ENCODE measurements around the gene BEAN1. TPM values are rescaled to one million over a fixed set of nuclear protein-coding genes. Genes with fewer than 3 reads are reported as not detected.

Gene BEAN1
- total and polyA plus RNA-seq, 7 donors = 0.35 to 0.41 TPM; not detected in 5

GRCh38 chr16:66440970-66441369, 13.9 kb downstream of the BEAN1 start:
- Histone ChIP-seq H3K4me3 (no peak overlapping the region), H3K4me1 (no peaks in the 10 kb centered on the region), H3K9me3 (no peaks in the 10 kb centered on the region), H3K27ac (no peak overlapping the region), H3K27me3 (peaks cover 0 to 9% (median 0%) of the 10 kb centered on the region in 3 donors), H3K36me3 (no peaks in the 10 kb centered on the region)
- DNase-seq = no peak
- intact Hi-C loops (cut with DNase I) = no loop called here
- 88 to 91% methylated on average over 11 of the region's 11 CpGs for WGBS, 2 donors
- no peak for TF ChIP-seq POLR2AphosphoS5 (IDR thresholded peaks at IDR 0.05)
- TF ChIP-seq POLR2A (IDR thresholded peaks at IDR 0.05) = no peak
- TF ChIP-seq EP300 (IDR thresholded peaks at IDR 0.05) = no peak
- TF ChIP-seq, protein P1, sequence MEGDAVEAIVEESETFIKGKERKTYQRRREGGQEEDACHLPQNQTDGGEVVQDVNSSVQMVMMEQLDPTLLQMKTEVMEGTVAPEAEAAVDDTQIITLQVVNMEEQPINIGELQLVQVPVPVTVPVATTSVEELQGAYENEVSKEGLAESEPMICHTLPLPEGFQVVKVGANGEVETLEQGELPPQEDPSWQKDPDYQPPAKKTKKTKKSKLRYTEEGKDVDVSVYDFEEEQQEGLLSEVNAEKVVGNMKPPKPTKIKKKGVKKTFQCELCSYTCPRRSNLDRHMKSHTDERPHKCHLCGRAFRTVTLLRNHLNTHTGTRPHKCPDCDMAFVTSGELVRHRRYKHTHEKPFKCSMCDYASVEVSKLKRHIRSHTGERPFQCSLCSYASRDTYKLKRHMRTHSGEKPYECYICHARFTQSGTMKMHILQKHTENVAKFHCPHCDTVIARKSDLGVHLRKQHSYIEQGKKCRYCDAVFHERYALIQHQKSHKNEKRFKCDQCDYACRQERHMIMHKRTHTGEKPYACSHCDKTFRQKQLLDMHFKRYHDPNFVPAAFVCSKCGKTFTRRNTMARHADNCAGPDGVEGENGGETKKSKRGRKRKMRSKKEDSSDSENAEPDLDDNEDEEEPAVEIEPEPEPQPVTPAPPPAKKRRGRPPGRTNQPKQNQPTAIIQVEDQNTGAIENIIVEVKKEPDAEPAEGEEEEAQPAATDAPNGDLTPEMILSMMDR (IDR thresholded peaks at IDR 0.05) = no peak

DNA sequence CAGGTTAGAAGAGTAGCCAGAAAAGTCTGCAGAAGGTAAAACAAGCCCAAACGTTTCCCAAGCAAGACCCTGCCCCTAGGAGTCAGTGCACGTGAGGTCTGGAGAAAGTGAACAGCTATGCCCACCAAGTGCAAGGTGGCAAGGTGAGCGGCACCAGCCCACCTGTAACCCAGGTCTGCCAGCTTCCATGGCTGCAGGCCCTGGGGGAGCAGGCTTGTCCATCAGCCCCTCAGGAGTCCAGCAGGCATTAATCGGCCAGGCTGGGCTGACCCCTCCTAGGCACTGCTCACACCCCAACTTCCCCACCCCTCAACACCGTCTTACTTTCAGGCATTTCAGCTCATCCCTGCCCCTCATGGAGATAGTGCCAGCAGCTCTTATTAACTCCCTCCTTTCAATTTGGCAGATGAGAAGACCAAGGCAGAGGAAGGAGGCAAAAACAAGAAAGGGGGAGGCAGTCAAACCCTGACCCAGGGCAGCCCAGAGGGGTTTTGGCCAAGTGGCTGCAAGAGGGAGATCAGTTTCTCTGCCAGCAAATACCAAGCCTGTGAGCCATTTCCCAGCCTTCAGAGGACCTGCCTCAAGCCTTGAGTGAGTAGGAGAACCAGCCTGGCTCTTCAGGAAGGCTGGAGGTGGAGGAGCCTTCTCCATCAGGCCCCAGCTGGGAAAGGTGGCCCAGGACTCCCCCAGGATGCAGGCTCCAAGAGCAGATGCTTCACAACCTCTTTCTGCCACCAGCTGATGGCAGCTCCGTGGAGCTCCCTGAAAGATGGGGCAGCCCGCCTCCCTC, 14.7 kb downstream of the BEAN1 start:
- Histone ChIP-seq H3K27ac (no peak overlapping the region), H3K36me3 (no peaks in the 10 kb centered on the region), H3K27me3 (peaks cover 0 to 9% (median 0%) of the 10 kb centered on the region in 3 donors), H3K4me3 (no peak overlapping the region), H3K9me3 (no peaks in the 10 kb centered on the region), H3K4me1 (no peaks in the 10 kb centered on the region)
- intact Hi-C loops (cut with DNase I) = no loop called here
- TF ChIP-seq, protein P1 (IDR thresholded peaks at IDR 0.05) = no peak
- TF ChIP-seq POLR2A (IDR thresholded peaks at IDR 0.05) = no peak
- TF ChIP-seq EP300 (IDR thresholded peaks at IDR 0.05) = no peak
- no peak for TF ChIP-seq POLR2AphosphoS5 (IDR thresholded peaks at IDR 0.05)
- WGBS, 2 donors = 68 to 80% methylated on average over 7 of the region's 7 CpGs
- no peak for DNase-seq

- TF ChIP-seq, protein P1 (IDR thresholded peaks at IDR 0.05) = no peak
- TF ChIP-seq POLR2AphosphoS5 (IDR thresholded peaks at IDR 0.05) (no peak), POLR2A (IDR thresholded peaks at IDR 0.05) (no peak), EP300 (IDR thresholded peaks at IDR 0.05) (no peak)
- Histone ChIP-seq H3K27me3 (peaks cover 0 to 9% (median 0%) of the 10 kb centered on the region in 3 donors), H3K36me3 (no peaks in the 10 kb centered on the region), H3K4me3 (no peak overlapping the region), H3K27ac (no peak overlapping the region), H3K4me1 (no peaks in the 10 kb centered on the region), H3K9me3 (no peaks in the 10 kb centered on the region)
- intact Hi-C loops (cut with DNase I) = no loop called here
- no peak for DNase-seq
- WGBS, 2 donors = 70 to 74% methylated on average over 6 of the region's 6 CpGs
Measured at GRCh38 chr16:66442502-66443268, 15.6 kb downstream of the BEAN1 start.

DNA sequence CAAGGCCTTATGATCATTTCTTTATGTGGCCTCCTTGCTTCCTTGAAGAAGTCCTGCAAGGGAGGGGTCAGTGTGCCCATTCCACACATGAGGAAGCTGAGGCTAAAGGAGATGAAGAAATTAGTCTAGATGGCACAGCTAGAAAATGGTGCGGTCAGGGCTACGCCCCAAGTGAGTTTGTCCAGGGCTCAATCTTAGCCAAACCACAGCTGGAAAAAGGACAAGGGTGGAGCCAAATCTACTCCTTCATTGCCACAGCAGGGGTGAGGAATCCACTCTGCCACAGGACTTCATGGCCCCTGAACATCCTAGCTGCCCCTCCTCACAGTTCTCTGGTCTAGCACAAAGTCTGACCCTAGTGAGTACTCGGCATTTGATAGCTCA, 16.2 kb downstream of the BEAN1 start:
- Histone ChIP-seq H3K27ac (no peak overlapping the region), H3K4me1 (no peaks in the 10 kb centered on the region), H3K4me3 (no peak overlapping the region), H3K36me3 (no peaks in the 10 kb centered on the region), H3K9me3 (no peaks in the 10 kb centered on the region), H3K27me3 (peaks cover 0 to 9% (median 0%) of the 10 kb centered on the region in 3 donors)
- no peak for TF ChIP-seq EP300 (IDR thresholded peaks at IDR 0.05)
- no peak for DNase-seq
- intact Hi-C loops (cut with DNase I) = no loop called here
- 72 to 89% methylated on average over 3 of the region's 3 CpGs for WGBS, 2 donors

DNA sequence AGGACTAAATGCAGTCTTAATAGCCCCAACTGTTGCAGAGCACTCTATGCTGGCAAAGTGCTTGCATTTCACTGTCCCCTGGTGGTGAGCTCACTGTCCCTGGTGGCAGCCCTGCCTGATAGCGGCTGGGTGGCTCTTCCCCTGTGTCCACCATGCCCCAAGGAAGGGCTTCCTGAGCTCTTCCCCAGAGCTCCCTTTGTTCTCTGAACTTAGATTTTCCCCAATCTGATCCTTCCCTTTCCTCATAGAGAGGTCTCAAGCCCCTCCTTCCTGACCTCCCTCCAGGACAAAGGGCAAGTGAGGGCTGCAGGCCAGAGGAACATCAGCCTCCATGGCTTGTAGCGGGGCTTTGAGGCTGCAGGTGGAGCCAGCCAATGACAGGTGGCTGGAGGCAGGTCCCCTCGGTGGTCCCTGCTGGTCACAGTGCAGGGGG, 17.0 kb downstream of the BEAN1 start:
- 55 to 69% methylated on average over 3 of the region's 3 CpGs for WGBS, 2 donors
- TF ChIP-seq, protein P1 (IDR thresholded peaks at IDR 0.05) = no peak
- TF ChIP-seq POLR2AphosphoS5 (IDR thresholded peaks at IDR 0.05) (no peak), POLR2A (IDR thresholded peaks at IDR 0.05) (no peak), EP300 (IDR thresholded peaks at IDR 0.05) (no peak)

More for the DNA sequence above, 17.0 kb downstream of the BEAN1 start:
- no peak for DNase-seq
- Histone ChIP-seq H3K4me3 (no peak overlapping the region), H3K27me3 (peaks cover 0 to 9% (median 0%) of the 10 kb centered on the region in 3 donors), H3K4me1 (no peaks in the 10 kb centered on the region), H3K36me3 (no peaks in the 10 kb centered on the region), H3K9me3 (no peaks in the 10 kb centered on the region), H3K27ac (no peak overlapping the region)
- intact Hi-C loops (cut with DNase I) = no loop called here
